A549 (cell line): Measurements from ENCODE around the gene FCER1G. TPM values are rescaled to one million over a fixed set of nuclear protein-coding genes. Genes with fewer than 3 reads are reported as not detected.

Experiments
- ATAC-seq, 2 experiments: fragments of 200-7000 bp in 1 of 2; fragments of >200 bp in 1 of 2; cut with Nextera tagmentation in 1 of 2; cut with Tn5 transposase in 1 of 2; 3 replicates each; pipeline versions ENCODE4 v1.8.0 to v1.9.1; 2018 to 2020; ENCODE audit warnings: mild to moderate bottlenecking in 1 of 2, moderate library complexity in 1 of 2
- CTCF ChIA-PET: fragments of 300-600 bp; sonication (Branson Sonifier 250); formaldehyde crosslinking; extraction: SDS; loops from one replicate; lab custom pipeline; 2021; ENCODE audit warnings: antibody characterized with exemption, inconsistent platforms; lab: Yijun Ruan, JAX
- POLR2A ChIA-PET: fragments of 350-600 bp; formaldehyde crosslinking; extraction: SDS; loops from one replicate; lab custom pipeline; 2021; ENCODE audit warnings: antibody characterized with exemption, inconsistent platforms; lab: Yijun Ruan, JAX
- DNase-seq, 2 experiments: peaks; one replicate each; pipeline versions ENCODE4 v3.0.0 to v3.0.0-alpha.2; 2011 to 2016; ENCODE audit warnings: low read depth in 1 of 2, low spot score in 1 of 2
- FAIRE-seq: peaks from 2 replicates; lab custom pipeline; 2011; peaks lifted over from hg19 to GRCh38; lab: Jason Lieb, UNC
- H3K27ac ChIP-seq, 2 experiments: fragments of >200 bp; sonication (Bioruptor Twin); formaldehyde crosslinking; 3 replicates each; pipeline ENCODE4 v1.5.1; 2016 to 2017
- H3K4me1 ChIP-seq: fragments of >200 bp; sonication (Bioruptor Twin); formaldehyde crosslinking; 3 replicates; pipeline ENCODE4 v1.6.1; 2016
- H3K4me2 ChIP-seq: fragments of >200 bp; sonication (Bioruptor Twin); formaldehyde crosslinking; 3 replicates; pipeline ENCODE4 v1.6.1; 2016
- H3K4me3 ChIP-seq: fragments of >200 bp; sonication (Bioruptor Twin); formaldehyde crosslinking; 3 replicates; pipeline ENCODE4 v1.5.1; 2016
- H3K9me3 ChIP-seq: fragments of >200 bp; sonication (Bioruptor Twin); formaldehyde crosslinking; 3 replicates; pipeline ENCODE4 v1.6.1; 2016
- ATOH8 ChIP-seq: fragments of 250-450 bp; sonication (Bioruptor Pico); IDR thresholded peaks from 2 replicates; pipeline ENCODE4 v1.5.0; 2020; ENCODE audit warnings: low read depth, mild to moderate bottlenecking, moderate library complexity
- BCL3 ChIP-seq: fragments of >200 bp; sonication (Bioruptor Twin); formaldehyde crosslinking; IDR thresholded peaks from 3 replicates; pipeline ENCODE4 v1.6.1; 2016
- CBX8 ChIP-seq: fragments of 200-600 bp; sonication (generic); IDR thresholded peaks from 2 replicates; pipeline ENCODE4 v1.6.1; 2016
- CEBPB ChIP-seq, 2 experiments: fragments of >200 bp in 1 of 2; sonication (Bioruptor Twin) in 1 of 2; formaldehyde crosslinking in 1 of 2; IDR thresholded peaks; 2 replicates each; pipeline ENCODE4 v1.6.1; 2012 to 2016
- CHD4 ChIP-seq: fragments of 200-600 bp; sonication (generic); IDR thresholded peaks from 2 replicates; pipeline ENCODE4 v1.6.1; 2016; ENCODE audit warnings: antibody characterized with exemption, mild to moderate bottlenecking, borderline replicate concordance
- CTCF ChIP-seq: fragments of >200 bp; sonication (Bioruptor Twin); formaldehyde crosslinking; IDR thresholded peaks from 3 replicates; pipeline ENCODE4 v1.5.1; 2016
- E2F6 ChIP-seq: IDR thresholded peaks from 2 replicates; pipeline ENCODE4 v1.6.1; 2012; ENCODE audit warnings: low read depth, borderline replicate concordance
- EHMT2 ChIP-seq: fragments of 200-600 bp; sonication (generic); IDR thresholded peaks from 2 replicates; pipeline ENCODE4 v1.6.1; 2016; ENCODE audit warnings: antibody characterized with exemption, low read depth, mild to moderate bottlenecking, moderate library complexity
- FOSB ChIP-seq: fragments of 250-450 bp; sonication (Bioruptor Pico); IDR thresholded peaks from 2 replicates; pipeline ENCODE4 v1.5.0; 2020; ENCODE audit warnings: mild to moderate bottlenecking, moderate library complexity
- FOXS1 ChIP-seq: fragments of 250-450 bp; sonication (Bioruptor Pico); IDR thresholded peaks from 2 replicates; pipeline ENCODE4 v1.5.0; 2020; ENCODE audit warnings: mild to moderate bottlenecking, moderate library complexity
- HMGXB4 ChIP-seq: fragments of 250-450 bp; sonication (Bioruptor Pico); IDR thresholded peaks from 2 replicates; pipeline ENCODE4 v1.5.0; 2021; ENCODE audit warnings: mild to moderate bottlenecking, moderate library complexity, borderline replicate concordance
- HOXB5 ChIP-seq: fragments of 250-450 bp; sonication (Bioruptor Pico); IDR thresholded peaks from 2 replicates; pipeline ENCODE4 v1.5.0; 2020; ENCODE audit warnings: mild to moderate bottlenecking, moderate library complexity
- JUN ChIP-seq, 2 experiments: fragments of >200 bp; sonication (Bioruptor Twin); formaldehyde crosslinking; IDR thresholded peaks; 2 replicates in 1 of 2; 3 replicates in 1 of 2; pipeline ENCODE4 v1.6.1; 2016 to 2017
- KDM5A ChIP-seq: fragments of 200-600 bp; sonication (generic); IDR thresholded peaks from 2 replicates; pipeline ENCODE4 v1.6.1; 2016; ENCODE audit warnings: antibody characterized with exemption, mild to moderate bottlenecking
- MAX ChIP-seq: IDR thresholded peaks from 2 replicates; pipeline ENCODE4 v1.6.1; 2012
- MYC ChIP-seq: IDR thresholded peaks from 2 replicates; pipeline ENCODE4 v1.6.1; 2012; ENCODE audit warnings: mild to moderate bottlenecking, inconsistent platforms, low read length, improper control_type of control experiment, borderline replicate concordance
- NFE2L2 ChIP-seq: fragments of 150-350 bp; conservative IDR thresholded peaks from 2 replicates; pipeline ENCODE4 v1.6.1; 2014; ENCODE audit warnings: low read length
- PBX3 ChIP-seq: IDR thresholded peaks from 2 replicates; pipeline ENCODE4 v1.6.1; 2012
- PHF8 ChIP-seq: fragments of 200-600 bp; sonication (generic); IDR thresholded peaks from 2 replicates; pipeline ENCODE4 v1.6.1; 2016; ENCODE audit warnings: low read depth, mild to moderate bottlenecking, antibody characterized with exemption, moderate library complexity, borderline replicate concordance
- POLR2A ChIP-seq: IDR thresholded peaks from 2 replicates; pipeline ENCODE4 v1.6.1; 2012; ENCODE audit warnings: mild to moderate bottlenecking, low read length
- RAD21 ChIP-seq, 2 experiments: fragments of >200 bp in 1 of 2; sonication (Bioruptor Twin) in 1 of 2; formaldehyde crosslinking in 1 of 2; IDR thresholded peaks in 1 of 2; conservative IDR thresholded peaks in 1 of 2; 2 replicates in 1 of 2; 3 replicates in 1 of 2; pipeline ENCODE4 v1.6.1; 2012 to 2018; ENCODE audit warnings: inconsistent platforms in 1 of 2
- RARB ChIP-seq: fragments of 250-450 bp; sonication (Bioruptor Pico); IDR thresholded peaks from 2 replicates; pipeline ENCODE4 v1.8.0; 2021; ENCODE audit warnings: mild to moderate bottlenecking, moderate library complexity
- RCOR1 ChIP-seq: fragments of 150-350 bp; IDR thresholded peaks from 2 replicates; pipeline ENCODE4 v1.6.1; 2014; ENCODE audit warnings: antibody characterized with exemption, low read length, low read depth
- RNF2 ChIP-seq: fragments of 200-600 bp; sonication (generic); IDR thresholded peaks from 2 replicates; pipeline ENCODE4 v1.6.1; 2016; ENCODE audit warnings: low read depth, mild to moderate bottlenecking, antibody characterized with exemption, moderate library complexity, borderline replicate concordance
- TFCP2L1 ChIP-seq: fragments of 250-450 bp; sonication (Bioruptor Pico); IDR thresholded peaks from 2 replicates; pipeline ENCODE4 v1.5.0; 2021; ENCODE audit warnings: mild to moderate bottlenecking
- TP53 ChIP-seq: fragments of 250-450 bp; sonication (Bioruptor Pico); IDR thresholded peaks from 2 replicates; pipeline ENCODE4 v1.5.0; 2021; ENCODE audit warnings: mild to moderate bottlenecking, moderate library complexity
- USF2 ChIP-seq: fragments of 450-650 bp; IDR thresholded peaks from 2 replicates; pipeline ENCODE4 v1.6.1; 2014; ENCODE audit warnings: antibody characterized with exemption
- ZSCAN20 ChIP-seq: fragments of 250-450 bp; sonication (Bioruptor Pico); IDR thresholded peaks from 2 replicates; pipeline ENCODE4 v1.8.0; 2022; ENCODE audit warnings: mild to moderate bottlenecking, moderate library complexity
- WGBS: methylation state at CpG from one replicate; pipeline ENCODE4 v1.1.6; 2017; ENCODE audit errors: missing lambda C conversion rate; 5-methylcytosine and 5-hydroxymethylcytosine counted together
- polyA plus RNA-seq, 4 experiments: library from polyadenylated mRNA; depleted of rRNA in 3 of 4; stranded (reverse); fragments of >200 nt; fragmentation: RNase III in 1 of 4; extraction: RNeasy Plus Mini Kit Qiagen cat#74134 plus additional on column Dnase treatment in 1 of 4; gene quantifications; 2 replicates in 3 of 4; 3 replicates in 1 of 4; pipeline ENCODE4 v1.2.3, GENCODE V29; 2011 to 2017

FCER1G gene
- polyA plus RNA-seq, 2 of the 4 experiments (the other 2 are of a cell fraction) = 0.40 TPM; not detected in 1

- Histone ChIP-seq H3K4me1 (peaks cover 7% of the 10 kb centered on the region; the same call in 2 of the 3 replicates), H3K4me2 (no peak overlapping the region), H3K27ac (no peak overlapping the region)
- ATAC-seq (0 out of 6 replicates have a peak, but pooled peaks of 1 of the 2 experiments have one; percentile 27), DNase-seq (no peak), FAIRE-seq (no peak)
- POLR2A ChIA-PET = interaction anchor here (1.2 kb wide), 1 partner anchor 10 kb away, joined by 3 read pairs; the partner anchor contains the start of gene B4GALT3
- no peak for TF ChIP-seq ZSCAN20
- no peak for TF ChIP-seq E2F6
- no peak for TF ChIP-seq USF2
- TF ChIP-seq CHD4 = no peak
- TF ChIP-seq CEBPB (IDR thresholded peaks at IDR 0.05) = no peak
- TF ChIP-seq RAD21 (conservative IDR thresholded peaks at IDR 0.05 in 1 of 2, IDR thresholded peaks at IDR 0.05 in 1 of 2) = no peak
- no peak for TF ChIP-seq CBX8
- no peak for TF ChIP-seq MYC
- TF ChIP-seq PHF8 = no peak
- no peak for TF ChIP-seq RCOR1
- TF ChIP-seq NFE2L2 = no peak
- no peak for TF ChIP-seq MAX
- TF ChIP-seq BCL3 = no peak
- TF ChIP-seq HOXB5 = no peak
- no peak for TF ChIP-seq TFCP2L1 (CRISPR knock-in tag)
- TF ChIP-seq RARB (CRISPR knock-in tag) = no peak
- no peak for TF ChIP-seq FOSB (CRISPR knock-in tag)
- no peak for TF ChIP-seq RNF2
- TF ChIP-seq, all 56 proteins: peak for 0
- CTCF ChIA-PET = interaction anchor here (0.6 to 7.8 kb wide), 4 partner anchors 10 to 196 kb away, joined by 3 to 89 read pairs (median 4); no protein-coding TSS in a partner anchor
- 47% methylated on average over 3 of the region's 3 CpGs for WGBS
- no peak overlapping the region for H3K4me3 ChIP-seq
- H3K9me3 ChIP-seq = no peaks in the 10 kb centered on the region
These were observed 27.8 kb upstream of the FCER1G start for GRCh38 chr1:161187311-161187710.

GRCh38 chr1:161188381-161188780, 26.7 kb upstream of the FCER1G start:
- H3K4me2 ChIP-seq = no peak overlapping the region
- ChIA-PET CTCF (interaction anchor here (0.7 to 7.8 kb wide), 3 partner anchors 34 to 1011 kb away, joined by 3 to 89 read pairs (median 3); no protein-coding TSS in a partner anchor), POLR2A (interaction anchor here (0.6 kb wide), 1 partner anchor 37 kb away, joined by 9 read pairs; the partner anchor contains the start of gene TOMM40L)
- H3K9me3 ChIP-seq = no peaks in the 10 kb centered on the region
- ATAC-seq (no peak), DNase-seq (no peak), FAIRE-seq (no peak)
- H3K4me1 ChIP-seq = no peaks in the 10 kb centered on the region
- no peak overlapping the region for H3K27ac ChIP-seq
- 82% methylated on average over 6 of the region's 6 CpGs for WGBS
- no peak overlapping the region for H3K4me3 ChIP-seq
- TF ChIP-seq FOXS1 (CRISPR knock-in tag) = no peak
- TF ChIP-seq TFCP2L1 (CRISPR knock-in tag) = no peak
- TF ChIP-seq CTCF = no peak
- TF ChIP-seq FOSB (CRISPR knock-in tag) = no peak
- no peak for TF ChIP-seq HMGXB4 (CRISPR knock-in tag)
- TF ChIP-seq JUN (IDR thresholded peaks at IDR 0.05) = no peak
- no peak for TF ChIP-seq USF2
- TF ChIP-seq PBX3 = no peak
- TF ChIP-seq POLR2A = no peak
- no peak for TF ChIP-seq KDM5A
- no peak for TF ChIP-seq EHMT2
- TF ChIP-seq ATOH8 (CRISPR knock-in tag) = no peak
- no peak for TF ChIP-seq TP53 (CRISPR knock-in tag)
- TF ChIP-seq ZSCAN20 = no peak
